ENCODE data around the gene PFKFB4.
"Not testable (repeated sequence)": the region's sequence is repeated elsewhere in the genome, so short reads cannot be mapped to it uniquely, and the experiment has no call there.

The PFKFB4 gene

DNA sequence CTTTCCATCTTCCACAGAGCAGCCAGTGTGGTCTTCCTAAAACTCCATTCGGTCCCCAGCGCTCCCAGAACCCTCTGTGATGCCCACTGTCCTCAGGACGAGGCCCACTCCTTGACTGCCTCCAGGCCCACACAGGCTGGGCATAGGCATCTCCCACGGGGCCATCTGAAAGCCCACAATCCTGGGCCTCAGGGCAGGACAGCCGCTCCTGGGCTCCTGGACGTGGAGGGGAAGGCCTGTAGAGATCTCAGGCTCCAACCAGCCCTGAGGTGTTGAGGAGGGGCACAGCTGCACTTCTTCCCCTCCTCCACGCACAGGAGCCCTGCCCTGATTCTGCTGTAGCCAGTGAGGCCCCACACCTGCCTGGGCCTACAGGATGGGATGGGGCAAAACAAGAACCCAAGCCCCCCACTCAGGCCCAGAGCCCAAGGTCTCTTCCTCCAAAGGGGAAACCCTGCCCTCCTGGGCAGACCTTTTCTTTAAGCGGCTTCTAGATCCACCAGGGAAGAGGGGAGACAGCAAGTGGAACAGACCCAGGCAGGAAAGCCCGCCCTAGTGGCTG, 78.6 kb downstream of the PFKFB4 start:
- DNase-seq (ENCODE audit: low read depth, low spot score): no peak
- no peak for TF ChIP-seq CTCF (IDR thresholded peaks at IDR 0.05; ENCODE audit: insufficient read depth, low read length, missing control alignments)
- H3K4me3 ChIP-seq (ENCODE audit: low read depth, low read length): no peak overlapping the region
- ChIA-PET POLR2A (no interaction called here), CTCF (no interaction called here)

GRCh38 chr3:48476426-48477053, 80.1 kb downstream of the PFKFB4 start:
- H3K4me3 ChIP-seq (ENCODE audit: low read depth, low read length): no peak overlapping the region
- ChIA-PET POLR2A (no interaction called here), CTCF (no interaction called here)
- no peak for DNase-seq (ENCODE audit: low read depth, low spot score)
- TF ChIP-seq CTCF (IDR thresholded peaks at IDR 0.05; ENCODE audit: insufficient read depth, low read length, missing control alignments): no peak

- TF ChIP-seq CTCF (IDR thresholded peaks at IDR 0.05; ENCODE audit: insufficient read depth, low read length, missing control alignments): no peak
- DNase-seq (ENCODE audit: low read depth, low spot score): no peak
These were observed 81.4 kb downstream of the PFKFB4 start for GRCh38 chr3:48475188-48475587.

DNA sequence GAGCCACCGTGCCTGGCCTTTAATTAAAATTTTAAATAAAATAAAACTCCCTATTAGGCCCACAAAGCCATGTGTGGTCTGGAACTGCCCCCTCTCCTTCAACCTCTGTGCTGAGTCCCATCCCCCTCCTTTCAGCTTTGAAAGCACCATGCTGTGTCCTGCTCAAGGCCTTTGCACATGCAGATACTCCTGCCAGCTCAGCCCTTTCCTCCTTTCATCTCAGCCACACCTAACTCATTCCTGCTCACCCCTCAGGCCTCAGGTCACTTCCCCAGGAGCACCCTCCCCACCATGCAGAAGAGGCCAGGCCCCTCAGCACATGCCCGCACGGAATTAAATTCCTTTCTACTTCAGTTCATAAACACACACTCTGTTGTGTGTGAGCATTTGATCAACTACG, 82.0 kb downstream of the PFKFB4 start:
- DNase-seq (ENCODE audit: low read depth, low spot score): no peak
- TF ChIP-seq CTCF (IDR thresholded peaks at IDR 0.05; ENCODE audit: insufficient read depth, low read length, missing control alignments): no peak
- CTCF ChIA-PET: interaction anchor here (1.4 to 3.9 kb wide), 3 partner anchors 11 to 74 kb away, joined by 5 to 30 read pairs (median 10); no protein-coding TSS in a partner anchor
- POLR2A ChIA-PET: no interaction called here
- H3K4me3 ChIP-seq (ENCODE audit: low read depth, low read length): no peak overlapping the region

More at GRCh38 chr3:48475188-48475587, 81.4 kb downstream of the PFKFB4 start:
- CTCF ChIA-PET: interaction anchor here (3.1 to 3.9 kb wide), 2 partner anchors 16 to 73 kb away, joined by 10 to 30 read pairs; no protein-coding TSS in a partner anchor
- no peak overlapping the region for H3K4me3 ChIP-seq (ENCODE audit: low read depth, low read length)
- POLR2A ChIA-PET: no interaction called here

- POLR2A ChIA-PET: interaction anchor here (0.7 to 1.1 kb wide), 2 partner anchors 19 to 25 kb away, joined by 3 read pairs; no protein-coding TSS in a partner anchor
- not testable (repeated sequence) for DNase-seq (ENCODE audit: low read depth, low spot score); H3K4me3 ChIP-seq (ENCODE audit: low read depth, low read length)
- CTCF ChIA-PET: interaction anchor here (0.8 to 3.9 kb wide), 14 partner anchors 8 to 162 kb away, joined by 3 to 30 read pairs (median 4); partner anchors contain the start of gene SLC26A6
These were observed 82.6 kb downstream of the PFKFB4 start for GRCh38 chr3:48474031-48474430.

DNA sequence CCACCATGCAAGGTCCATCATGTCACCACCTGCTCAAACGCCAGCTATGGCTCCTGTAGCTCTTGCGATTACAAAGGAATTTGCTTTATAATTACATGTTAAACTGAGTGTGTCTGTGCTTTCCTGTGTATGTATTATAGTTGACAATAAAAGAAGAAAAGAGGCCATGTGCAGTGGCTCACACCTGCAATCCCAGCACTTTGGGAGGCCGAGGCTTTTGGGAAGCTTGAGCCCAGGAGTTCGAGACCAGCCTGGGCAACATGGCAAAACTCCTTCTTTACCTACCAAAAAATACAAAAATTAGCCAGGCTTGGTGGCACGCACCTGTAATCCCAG, 83.0 kb downstream of the PFKFB4 start:
- ChIA-PET CTCF (interaction anchor here (0.8 to 3.9 kb wide), 16 partner anchors 8 to 162 kb away, joined by 3 to 30 read pairs (median 4); partner anchors contain the start of gene SLC26A6), POLR2A (interaction anchor here (0.7 to 1.1 kb wide), 3 partner anchors 19 to 122 kb away, joined by 3 read pairs; partner anchors contain the start of gene COL7A1)
- no peak overlapping the region for H3K4me3 ChIP-seq (ENCODE audit: low read depth, low read length)
- no peak for DNase-seq (ENCODE audit: low read depth, low spot score)
- TF ChIP-seq CTCF (IDR thresholded peaks at IDR 0.05; ENCODE audit: insufficient read depth, low read length, missing control alignments): no peak
